GM12801 (cell line): ENCODE measurements around the gene THSD8.

ENCODE experiments used
- CTCF ChIP-seq: IDR thresholded peaks from one replicate; pipeline ENCODE4 v1.5.1; 2011; ENCODE audit warnings: control low read depth; ENCODE audit not compliant: insufficient read length; ENCODE audit errors: extremely low read depth

Gene THSD8

DNA sequence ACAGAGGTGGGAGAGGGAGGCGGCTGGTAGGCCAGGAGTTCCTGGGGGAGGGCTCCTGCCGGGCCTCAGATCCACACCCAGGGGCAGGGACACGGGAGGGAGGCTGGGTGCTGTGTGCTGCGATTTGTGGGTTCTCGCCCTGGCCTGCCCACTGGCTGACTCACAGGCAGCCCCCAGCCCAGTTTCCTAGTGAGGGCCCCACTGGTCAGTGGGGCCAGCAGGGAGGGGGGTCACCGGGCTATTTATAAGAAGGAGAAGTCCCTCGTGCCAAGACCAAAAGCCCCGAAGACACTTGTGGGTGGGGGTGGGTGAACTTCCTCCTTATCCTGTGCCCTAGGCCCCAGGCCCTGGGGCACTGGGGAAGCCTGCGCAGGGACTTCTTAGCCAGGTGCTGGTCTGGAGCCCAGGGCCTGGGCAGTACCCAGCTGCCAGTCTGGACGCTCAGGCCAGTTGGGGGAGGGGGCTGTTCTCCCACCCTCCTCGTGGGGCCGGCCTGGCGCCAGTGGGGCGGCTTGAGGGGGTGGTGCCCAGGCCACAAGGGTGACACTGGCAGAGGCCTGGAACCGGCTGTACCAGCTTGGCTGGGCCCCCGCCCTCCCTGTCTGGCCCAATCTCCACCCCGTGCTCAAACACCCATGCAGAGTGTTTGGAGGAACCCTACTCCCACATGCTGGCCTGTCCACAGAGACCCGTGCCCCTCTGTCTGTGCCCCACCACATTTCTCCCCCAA is 15.6 kb upstream of the THSD8 start:
- no peak for TF ChIP-seq CTCF

DNA sequence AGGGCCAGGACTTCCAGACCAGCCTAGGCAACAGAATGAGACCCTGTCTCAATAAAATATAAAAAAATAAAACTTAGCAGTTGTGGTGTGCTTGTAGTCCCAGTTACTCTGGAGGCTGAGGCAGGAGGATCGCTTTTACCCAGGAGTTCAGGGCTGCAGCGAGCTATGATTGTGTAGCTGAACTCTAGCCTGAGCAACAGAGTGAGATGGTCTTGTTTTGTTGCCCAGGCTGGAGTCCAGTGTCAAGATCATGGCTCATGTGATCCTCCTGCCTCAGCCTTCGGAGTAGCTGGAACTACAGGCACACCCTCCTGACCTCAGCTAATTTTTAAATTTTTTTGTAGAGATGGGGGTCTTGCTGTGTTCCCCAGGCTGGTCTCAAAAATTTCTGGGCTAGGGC is 14.9 kb upstream of the THSD8 start:
- TF ChIP-seq CTCF, result no peak

- no peak for TF ChIP-seq CTCF
Observed at GRCh38 chr19:12787458-12787857, 14.4 kb upstream of the THSD8 start.

DNA sequence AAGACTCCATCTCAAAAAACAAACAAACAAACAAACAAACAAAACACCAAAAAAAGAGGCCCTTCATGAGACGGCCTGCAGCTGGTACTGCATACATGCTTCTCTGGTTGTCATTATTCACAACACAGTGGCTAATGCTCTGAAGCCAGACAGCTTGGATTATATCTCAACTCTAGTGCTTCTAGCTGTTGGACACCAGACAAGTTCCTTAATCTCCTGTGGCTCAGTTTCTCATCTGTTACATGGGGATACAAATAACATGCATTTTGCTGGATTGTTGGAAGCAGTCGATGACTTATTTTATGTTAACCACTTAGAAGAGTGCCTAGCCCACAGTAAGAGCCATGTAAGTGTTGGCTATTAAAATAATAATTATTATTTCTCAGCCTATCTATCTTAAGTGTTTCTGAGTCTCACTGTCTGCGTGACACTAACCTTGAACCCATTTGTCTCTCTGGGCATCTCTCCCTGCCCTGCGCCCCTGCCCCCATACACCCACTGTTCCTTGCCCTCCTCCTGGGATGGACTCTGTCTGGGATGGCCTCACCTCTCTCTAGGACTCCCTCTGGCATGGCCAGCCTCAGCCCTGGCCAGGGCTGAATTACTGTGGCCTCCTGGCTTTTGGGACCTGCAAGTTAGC is 13.7 kb upstream of the THSD8 start:
- no peak for TF ChIP-seq CTCF

- no peak for TF ChIP-seq CTCF
Observed at GRCh38 chr19:12788682-12789097, 13.2 kb upstream of the THSD8 start.

DNA sequence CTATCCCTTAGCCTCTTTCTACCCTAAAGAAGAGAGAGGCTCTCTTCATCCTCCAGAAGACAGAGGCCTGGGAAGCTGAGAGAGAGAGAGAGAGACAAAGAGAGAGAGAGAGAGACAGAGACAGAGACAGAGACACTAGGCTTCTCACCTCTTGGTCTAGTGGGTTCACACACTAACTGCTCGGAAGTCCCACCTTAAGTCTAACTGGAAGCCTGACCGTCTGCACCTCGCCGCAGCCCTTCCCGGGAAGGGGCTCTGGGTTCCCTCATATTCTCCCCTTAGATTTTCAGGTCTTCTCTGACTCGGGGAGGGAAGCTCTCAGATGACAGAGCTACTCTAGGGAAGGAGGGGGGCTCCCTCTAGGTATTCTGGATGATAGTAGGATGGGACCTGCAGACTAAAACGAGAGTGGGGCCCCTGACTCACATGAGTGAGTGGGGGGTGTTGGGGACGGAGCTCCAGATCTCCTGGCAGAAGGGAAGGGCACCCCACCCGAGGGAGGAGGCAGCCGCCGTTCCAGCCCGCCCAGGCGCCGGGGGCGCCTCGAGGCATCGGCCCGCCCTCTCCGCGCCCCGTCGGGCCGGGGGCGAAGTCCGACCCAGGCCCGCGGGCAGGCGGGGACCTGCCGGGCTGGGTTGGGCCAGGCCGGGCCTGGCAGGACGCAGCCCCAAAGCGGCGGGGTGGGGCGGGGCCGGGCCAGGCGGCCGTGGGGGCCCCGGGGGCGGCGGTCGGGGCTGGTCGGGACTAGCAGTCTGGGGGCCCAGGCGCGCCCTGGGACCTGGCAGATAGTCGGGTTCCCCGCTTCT is 12.6 kb upstream of the THSD8 start:
- TF ChIP-seq CTCF, result no peak

DNA sequence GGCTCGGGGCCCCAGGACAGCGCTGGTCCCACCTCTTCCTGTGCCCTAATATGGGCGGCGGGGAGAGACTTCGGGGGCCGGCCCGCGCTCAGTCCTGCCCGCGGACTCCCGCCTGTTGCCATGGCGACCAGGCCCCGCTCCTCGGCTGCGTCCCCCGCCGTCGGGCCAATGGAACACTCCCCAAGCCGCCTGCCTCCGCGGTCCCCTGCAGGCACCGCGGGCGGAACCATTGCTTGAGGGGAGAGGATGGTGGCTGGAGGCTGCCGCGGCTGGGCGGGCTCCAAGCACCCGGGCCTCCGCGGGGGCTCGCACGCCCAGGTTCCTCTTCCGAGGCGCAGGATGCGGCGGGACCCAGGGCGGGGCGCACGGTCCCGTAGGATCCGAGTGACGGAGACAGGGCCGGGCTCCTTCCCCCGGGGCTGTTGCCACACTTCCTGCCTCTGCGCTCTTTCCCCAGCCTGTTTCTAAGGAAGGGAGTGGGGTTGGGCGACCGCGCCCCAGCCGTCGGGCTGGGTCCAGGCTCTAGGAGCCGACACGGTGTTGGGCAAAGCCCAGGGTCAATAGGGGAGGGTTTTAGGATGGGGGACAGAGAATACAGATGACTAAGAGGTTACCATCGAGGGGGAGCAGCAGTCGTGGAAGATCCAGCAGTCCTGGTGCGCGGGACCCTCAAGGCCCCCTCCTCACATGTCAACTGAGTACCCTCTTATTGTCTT is 11.8 kb upstream of the THSD8 start:
- no peak for TF ChIP-seq CTCF
